ENCODE results near the gene ZNF644. TPM values are rescaled to one million over a fixed set of nuclear protein-coding genes. Genes with fewer than 3 reads are reported as not detected.

The ZNF644 gene
- total RNA-seq, 1 donor from 2014 or later, result 37.9 TPM

DNA sequence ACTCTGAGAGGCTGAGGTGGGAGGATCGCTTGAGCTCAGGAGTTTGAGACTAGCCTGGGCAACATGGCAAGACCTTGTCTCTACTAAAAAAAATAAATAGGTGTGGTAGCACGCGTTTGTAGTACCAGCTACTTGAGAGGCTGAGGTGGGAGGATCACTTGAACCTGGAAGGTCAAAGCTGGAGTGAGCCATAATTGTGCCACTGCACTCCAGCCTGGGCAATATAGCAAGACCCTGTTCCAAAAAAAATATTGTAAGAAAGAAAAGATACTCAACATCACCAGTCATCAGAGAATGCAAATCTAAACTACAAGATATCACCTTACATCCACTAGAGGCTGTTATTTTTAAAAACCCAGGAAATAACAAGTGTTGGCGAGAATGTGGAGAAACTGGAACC lies 32.5 kb downstream of the ZNF644 start:
- H3K36me3 Mint-ChIP-seq (ENCODE audit: low read depth), result peaks cover 4% of the 10 kb centered on the region
- TF ChIP-seq, protein P1, sequence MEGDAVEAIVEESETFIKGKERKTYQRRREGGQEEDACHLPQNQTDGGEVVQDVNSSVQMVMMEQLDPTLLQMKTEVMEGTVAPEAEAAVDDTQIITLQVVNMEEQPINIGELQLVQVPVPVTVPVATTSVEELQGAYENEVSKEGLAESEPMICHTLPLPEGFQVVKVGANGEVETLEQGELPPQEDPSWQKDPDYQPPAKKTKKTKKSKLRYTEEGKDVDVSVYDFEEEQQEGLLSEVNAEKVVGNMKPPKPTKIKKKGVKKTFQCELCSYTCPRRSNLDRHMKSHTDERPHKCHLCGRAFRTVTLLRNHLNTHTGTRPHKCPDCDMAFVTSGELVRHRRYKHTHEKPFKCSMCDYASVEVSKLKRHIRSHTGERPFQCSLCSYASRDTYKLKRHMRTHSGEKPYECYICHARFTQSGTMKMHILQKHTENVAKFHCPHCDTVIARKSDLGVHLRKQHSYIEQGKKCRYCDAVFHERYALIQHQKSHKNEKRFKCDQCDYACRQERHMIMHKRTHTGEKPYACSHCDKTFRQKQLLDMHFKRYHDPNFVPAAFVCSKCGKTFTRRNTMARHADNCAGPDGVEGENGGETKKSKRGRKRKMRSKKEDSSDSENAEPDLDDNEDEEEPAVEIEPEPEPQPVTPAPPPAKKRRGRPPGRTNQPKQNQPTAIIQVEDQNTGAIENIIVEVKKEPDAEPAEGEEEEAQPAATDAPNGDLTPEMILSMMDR (IDR thresholded peaks at IDR 0.05), result no peak
- no peak for DNase-seq (ENCODE audit: low spot score)
- peaks cover 15% of the 10 kb centered on the region for H3K9me3 Mint-ChIP-seq (ENCODE audit: low read depth)
- H3K27me3 Mint-ChIP-seq (ENCODE audit: low read depth), result no peaks in the 10 kb centered on the region
- no peak overlapping the region for H3K27ac Mint-ChIP-seq (ENCODE audit: unreplicated experiment)
- H3K4me3 Mint-ChIP-seq (ENCODE audit: unreplicated experiment), result no peak overlapping the region
- peaks cover 37% of the 10 kb centered on the region for H3K4me1 Mint-ChIP-seq (ENCODE audit: low read depth)

DNA sequence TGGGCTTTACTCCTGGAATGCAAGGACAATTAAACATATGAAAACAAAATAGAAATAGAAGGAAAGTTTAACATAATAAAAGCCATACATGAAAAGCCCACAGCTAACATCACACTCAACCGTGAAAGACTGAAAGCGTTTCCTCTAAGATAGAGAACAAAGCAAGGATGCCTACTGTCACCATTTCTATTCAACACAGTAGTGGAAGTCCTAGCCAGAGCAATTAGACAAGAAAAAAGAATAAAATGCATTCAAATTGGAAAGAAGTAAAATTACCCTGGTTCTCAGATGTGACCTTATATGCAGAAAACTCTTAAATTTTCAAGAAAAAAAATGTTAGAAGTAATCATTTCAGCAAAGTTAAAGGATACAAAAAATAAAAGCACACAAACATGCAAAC lies 34.0 kb downstream of the ZNF644 start:
- Mint-ChIP-seq H3K36me3 (ENCODE audit: low read depth) (peaks cover 4% of the 10 kb centered on the region), H3K27ac (ENCODE audit: unreplicated experiment) (no peak overlapping the region), H3K27me3 (ENCODE audit: low read depth) (no peaks in the 10 kb centered on the region), H3K4me3 (ENCODE audit: unreplicated experiment) (no peak overlapping the region), H3K4me1 (ENCODE audit: low read depth) (peaks cover 28% of the 10 kb centered on the region), H3K9me3 (ENCODE audit: low read depth) (peaks cover 15% of the 10 kb centered on the region)
- TF ChIP-seq, protein P1 (IDR thresholded peaks at IDR 0.05), result no peak
- DNase-seq (ENCODE audit: low spot score), result no peak

DNA sequence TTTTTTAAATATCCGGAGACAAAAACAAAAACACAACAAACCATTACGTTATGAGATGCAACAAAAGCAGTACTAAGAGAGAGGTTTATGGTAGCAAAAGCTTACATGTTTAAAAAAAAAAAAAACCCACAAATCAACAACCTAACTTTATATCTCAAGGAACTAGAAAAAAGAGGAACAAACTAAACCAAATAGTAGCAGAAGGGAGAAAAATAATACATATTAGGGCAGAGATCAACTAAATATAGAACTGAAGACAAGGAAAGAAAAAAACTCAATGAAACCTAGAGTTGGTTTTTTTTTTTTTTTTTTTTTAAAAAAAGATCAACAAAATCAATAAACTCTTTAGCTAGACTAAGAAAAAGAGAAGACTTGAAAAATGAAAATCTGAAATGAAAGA lies 34.9 kb downstream of the ZNF644 start:
- Mint-ChIP-seq H3K27ac (ENCODE audit: unreplicated experiment) (peak overlapping the region; percentile 61), H3K9me3 (ENCODE audit: low read depth) (peaks cover 15% of the 10 kb centered on the region), H3K27me3 (ENCODE audit: low read depth) (no peaks in the 10 kb centered on the region), H3K4me1 (ENCODE audit: low read depth) (peaks cover 28% of the 10 kb centered on the region), H3K36me3 (ENCODE audit: low read depth) (peaks cover 4% of the 10 kb centered on the region), H3K4me3 (ENCODE audit: unreplicated experiment) (no peak overlapping the region)
- DNase-seq (ENCODE audit: low spot score), result no peak
- TF ChIP-seq, protein P1 (IDR thresholded peaks at IDR 0.05), result no peak

DNA sequence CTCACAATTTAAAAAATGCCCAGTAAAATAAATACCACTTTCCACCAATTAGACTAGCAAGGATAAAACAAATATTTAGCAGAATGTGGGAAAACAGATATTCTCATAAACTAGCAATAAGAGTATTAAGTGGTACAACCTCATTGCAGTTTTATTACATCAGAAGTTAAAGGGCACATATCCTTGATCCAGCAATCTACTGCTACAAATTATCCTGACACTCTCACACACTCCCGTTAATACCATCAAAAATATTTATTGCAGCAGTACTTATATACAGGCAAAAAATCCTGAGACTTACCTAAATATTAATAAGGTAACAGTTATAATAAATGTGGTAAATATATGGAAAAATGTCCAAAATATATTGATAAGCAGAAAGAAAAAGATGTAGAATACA lies 44.3 kb downstream of the ZNF644 start:
- no peak for DNase-seq (ENCODE audit: low spot score)
- Mint-ChIP-seq H3K4me1 (ENCODE audit: low read depth) (peaks cover 31% of the 10 kb centered on the region), H3K27me3 (ENCODE audit: low read depth) (no peaks in the 10 kb centered on the region), H3K4me3 (ENCODE audit: unreplicated experiment) (no peak overlapping the region), H3K36me3 (ENCODE audit: low read depth) (peaks cover 6% of the 10 kb centered on the region), H3K27ac (ENCODE audit: unreplicated experiment) (no peak overlapping the region), H3K9me3 (ENCODE audit: low read depth) (peaks cover 4% of the 10 kb centered on the region)
- TF ChIP-seq, protein P1 (IDR thresholded peaks at IDR 0.05), result no peak

DNA sequence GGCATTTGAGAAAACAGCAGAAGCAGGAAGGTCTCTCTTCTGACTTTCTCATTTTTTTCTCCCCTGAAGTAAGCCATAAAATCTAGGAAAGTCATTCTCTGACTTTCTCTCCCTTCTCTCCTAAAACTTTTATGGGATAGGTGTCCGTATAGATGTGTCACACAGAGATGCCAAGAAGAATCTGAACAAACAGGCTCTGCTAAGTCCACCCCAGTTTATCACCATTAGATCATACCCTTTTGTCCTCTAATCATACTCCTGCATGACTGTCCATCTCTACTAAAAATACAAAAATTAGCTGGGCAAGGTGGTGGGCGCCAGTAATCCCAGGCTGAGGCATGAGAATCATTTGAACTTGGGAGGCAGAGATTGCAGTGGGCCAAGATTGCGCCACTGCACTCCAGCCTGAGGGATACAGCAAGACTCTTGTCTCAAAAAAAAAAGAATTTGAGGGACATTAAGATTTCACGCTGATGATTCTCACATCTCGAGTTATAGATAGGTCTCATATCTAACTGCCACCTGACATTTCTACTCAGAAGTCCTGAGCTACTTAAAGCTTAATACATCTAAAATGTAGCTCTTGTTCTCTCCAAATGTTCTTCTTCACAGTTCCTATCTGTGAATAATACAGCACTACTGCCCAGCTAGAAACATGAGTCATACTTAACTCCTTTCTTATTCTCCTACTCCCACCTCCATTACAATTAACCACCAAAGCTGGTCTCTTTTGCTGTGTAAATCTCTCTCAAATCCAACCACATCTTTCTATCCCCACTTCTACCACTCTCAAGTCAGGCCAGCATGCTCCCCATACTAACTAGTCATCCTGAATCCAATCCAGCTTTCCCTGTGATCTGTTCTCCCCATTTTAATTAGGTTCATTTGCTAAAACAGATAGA lies 47.7 kb downstream of the ZNF644 start:
- TF ChIP-seq, protein P1 (IDR thresholded peaks at IDR 0.05), result no peak

More for the DNA sequence above, 47.7 kb downstream of the ZNF644 start:
- peaks cover 29% of the 10 kb centered on the region for H3K4me1 Mint-ChIP-seq (ENCODE audit: low read depth)
- H3K36me3 Mint-ChIP-seq (ENCODE audit: low read depth), result peaks cover 12% of the 10 kb centered on the region
- no peak for DNase-seq (ENCODE audit: low spot score)
- H3K27me3 Mint-ChIP-seq (ENCODE audit: low read depth), result no peaks in the 10 kb centered on the region
- peaks cover 4% of the 10 kb centered on the region for H3K9me3 Mint-ChIP-seq (ENCODE audit: low read depth)
- H3K27ac Mint-ChIP-seq (ENCODE audit: unreplicated experiment), result peak overlapping the region; percentile 57
- no peak overlapping the region for H3K4me3 Mint-ChIP-seq (ENCODE audit: unreplicated experiment)

Data from chondrocyte (in vitro differentiated cells).